Fibroblast of skin of left quadriceps (primary cell): Measurements from ENCODE around the gene E4F1.
A peak's percentile ranks its signal among the peaks of the same experiment; 100 is the strongest.
"Not testable (repeated sequence)": the region's sequence is repeated elsewhere in the genome, so short reads cannot be mapped to it uniquely, and the experiment has no call there.

Source experiments
- DNase-seq, 2 experiments: peaks; one replicate each; pipeline ENCODE4 v3.0.0-alpha.2; 2013; ENCODE audit warnings: low read depth in 2 of 2

E4F1 gene

DNA sequence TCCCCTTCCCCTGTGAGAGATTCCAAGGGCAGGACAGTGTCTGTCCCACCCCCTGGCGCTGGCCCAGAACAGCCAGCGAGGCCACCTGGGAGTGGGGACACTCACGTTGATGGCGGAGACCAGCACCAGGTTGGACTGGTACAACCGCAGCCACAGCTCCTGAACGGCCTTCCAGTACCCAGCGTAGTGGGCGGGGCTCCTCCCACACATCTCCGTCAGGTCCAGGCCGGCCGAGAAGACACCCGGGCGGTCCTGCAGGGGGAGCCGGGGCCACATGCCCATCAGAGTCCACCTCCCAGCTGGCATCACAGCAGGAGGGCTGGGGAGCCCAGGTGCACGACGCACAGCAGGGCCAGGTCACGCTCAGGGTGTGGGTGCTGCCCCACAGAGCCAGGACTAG, 20.9 kb downstream of the E4F1 start:
- DNase-seq = no peak

DNA sequence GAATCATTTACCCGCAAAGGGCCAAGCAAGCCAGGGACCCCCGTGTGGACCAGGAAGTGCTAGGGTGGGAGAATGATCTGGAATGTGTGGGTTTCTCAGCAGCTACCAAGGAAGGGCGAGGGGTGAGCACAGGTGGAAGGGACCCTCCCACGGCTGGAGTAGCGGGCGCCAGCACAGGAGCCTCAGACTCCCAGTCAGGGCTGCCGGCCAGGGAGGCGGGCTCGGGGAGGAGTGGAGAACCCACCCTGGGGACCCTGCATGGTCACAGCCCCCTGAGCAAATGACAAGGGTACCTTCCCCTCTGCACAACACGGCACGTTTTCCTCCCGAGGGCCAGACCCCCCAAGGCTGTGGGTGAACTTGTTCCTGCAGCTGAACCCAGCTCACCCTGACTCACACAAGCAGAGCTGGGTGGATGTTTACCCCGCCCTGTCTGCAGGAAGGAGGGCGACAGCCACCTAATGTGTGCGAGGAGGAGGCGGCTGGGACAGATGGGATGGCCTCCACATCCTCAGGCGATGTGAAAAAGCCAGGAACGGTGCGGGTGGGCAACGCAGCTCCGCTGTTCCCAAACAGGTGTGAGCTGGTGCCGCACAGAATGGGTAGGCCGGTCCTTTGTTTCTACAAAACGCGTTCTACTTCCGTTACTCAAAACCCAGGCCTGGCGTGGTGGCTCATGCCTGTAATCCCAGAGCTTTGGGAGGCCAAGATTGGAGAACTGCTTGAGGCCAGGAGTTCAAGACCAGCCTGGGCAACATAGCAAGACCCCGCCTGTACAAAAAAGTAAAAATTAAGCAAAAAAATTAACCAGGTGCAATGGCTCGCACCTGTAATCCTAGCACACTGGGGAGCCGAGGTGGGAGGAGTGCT, 21.8 kb downstream of the E4F1 start:
- no peak for DNase-seq

DNA sequence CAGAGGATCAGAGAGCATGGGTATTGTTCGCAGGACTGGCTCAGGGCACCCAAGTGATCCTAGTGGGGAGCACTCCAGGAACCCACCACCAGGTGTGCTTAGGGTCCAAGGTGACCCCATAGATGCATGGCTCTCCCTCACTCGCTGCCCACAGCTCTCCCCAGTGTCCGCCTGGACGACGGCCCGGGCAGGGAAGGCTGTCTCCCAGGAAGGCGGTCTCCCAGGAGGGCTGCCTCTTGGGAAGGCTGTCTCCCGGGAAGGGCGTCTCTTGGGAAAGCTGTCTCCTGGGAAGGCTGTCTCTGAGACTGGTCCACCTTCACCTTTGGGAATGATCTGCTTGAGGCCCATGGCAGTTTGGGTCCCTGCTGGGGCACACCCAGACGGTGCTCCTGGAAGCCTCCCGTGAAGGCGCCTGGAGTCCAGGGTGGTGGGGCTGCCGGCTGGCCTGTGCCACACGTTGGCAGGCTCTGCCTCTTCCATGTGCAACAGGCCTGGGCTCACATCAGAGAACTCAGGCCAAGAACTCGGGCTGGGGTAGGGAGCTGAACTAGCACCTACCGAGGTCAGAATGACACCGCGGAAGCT, 23.0 kb downstream of the E4F1 start:
- DNase-seq = no peak

DNA sequence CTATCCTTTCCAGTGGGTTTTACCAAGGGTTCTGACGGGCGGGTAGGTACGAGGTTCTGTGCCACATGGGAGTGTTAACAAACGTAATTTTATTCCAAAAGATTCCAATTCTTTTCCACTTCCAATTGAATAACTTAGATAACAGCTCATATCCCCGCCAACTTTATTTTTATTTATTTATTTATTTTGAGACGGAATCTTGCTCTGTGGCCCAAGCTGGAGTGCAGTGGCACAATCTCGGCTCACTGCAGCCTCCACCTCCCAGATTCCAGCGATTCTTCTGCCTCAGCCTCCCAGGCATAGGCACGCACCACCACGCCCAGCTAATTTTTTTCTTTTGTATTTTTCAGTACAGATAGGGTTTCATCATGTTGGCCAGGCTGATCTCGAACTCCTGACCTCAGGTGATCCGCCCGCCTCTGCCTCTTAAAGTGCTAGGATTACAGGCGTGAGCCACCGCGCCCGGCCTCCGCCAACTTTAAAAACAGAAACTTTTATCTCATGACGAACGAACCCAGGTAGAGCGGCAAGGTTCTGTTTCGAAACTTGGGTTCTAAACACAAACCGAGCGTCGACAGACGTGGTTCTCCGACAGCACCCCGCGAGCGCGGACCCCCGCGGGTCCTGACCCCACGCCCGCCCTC, 27.4 kb downstream of the E4F1 start:
- DNase-seq = no peak

DNA sequence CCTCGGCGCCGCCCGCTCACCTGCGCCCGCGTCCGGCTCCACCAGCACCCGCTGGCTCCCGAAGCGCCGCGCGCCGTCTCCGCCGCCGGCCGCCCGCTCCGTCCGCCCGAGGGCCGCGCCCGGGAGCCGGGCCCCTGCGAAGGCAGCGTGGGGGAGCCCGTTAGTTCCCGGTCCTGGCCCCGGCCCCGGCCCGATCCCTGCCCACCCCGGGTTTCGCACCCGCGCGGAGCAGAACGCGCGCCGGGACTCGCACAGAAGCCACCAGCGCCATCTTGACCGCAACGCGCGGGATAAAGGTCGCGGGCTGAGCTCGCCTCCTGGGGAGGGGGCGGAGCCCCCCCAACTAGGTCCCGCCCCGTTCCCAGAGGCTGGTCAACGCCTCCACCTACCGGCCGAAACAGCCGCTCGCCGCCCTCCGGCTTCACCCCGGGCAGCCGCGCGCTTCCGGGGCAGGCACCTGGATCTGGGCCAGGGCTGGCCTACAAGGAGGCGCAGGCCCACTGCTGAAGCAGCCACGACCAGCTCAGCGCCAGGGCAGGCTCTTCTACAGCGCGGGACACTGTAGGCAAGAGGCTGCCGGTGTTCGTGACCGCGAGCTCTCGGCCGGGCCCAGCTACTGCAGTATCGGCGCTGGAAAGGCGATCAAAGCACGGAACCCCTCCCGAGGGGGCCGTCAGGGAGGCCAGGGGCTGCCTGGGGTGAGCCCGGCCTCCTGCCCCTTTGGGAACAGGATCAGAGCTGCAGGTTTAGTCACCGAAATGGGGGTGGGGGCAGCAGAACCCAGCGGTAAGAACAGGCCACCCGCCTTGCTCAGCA, 28.1 kb downstream of the E4F1 start, which contains the start of gene ECI1:
ECI1 (minus strand) TSS at position 292 of the 816 bp plus-strand sequence; CDS start at position 271, 21 bp downstream.
- peak; percentile 63 to 65 for DNase-seq

DNA sequence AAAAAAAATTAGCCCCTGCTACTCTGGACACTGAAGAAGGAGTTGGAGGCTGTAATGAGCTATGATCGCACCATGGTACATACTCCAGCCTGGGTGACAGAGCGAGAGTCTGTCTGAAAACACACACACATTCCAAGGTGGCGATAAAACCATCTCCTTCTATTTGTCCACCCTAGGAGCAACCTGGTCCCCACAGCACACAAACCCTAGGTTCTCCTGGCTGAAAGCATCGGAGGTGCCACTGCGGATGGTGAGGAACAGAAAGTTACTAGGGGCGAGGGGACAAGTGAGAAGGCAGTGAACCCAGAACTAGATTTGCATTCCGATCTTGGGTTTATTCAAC, 29.4 kb downstream of the E4F1 start:
- DNase-seq = no peak

DNA sequence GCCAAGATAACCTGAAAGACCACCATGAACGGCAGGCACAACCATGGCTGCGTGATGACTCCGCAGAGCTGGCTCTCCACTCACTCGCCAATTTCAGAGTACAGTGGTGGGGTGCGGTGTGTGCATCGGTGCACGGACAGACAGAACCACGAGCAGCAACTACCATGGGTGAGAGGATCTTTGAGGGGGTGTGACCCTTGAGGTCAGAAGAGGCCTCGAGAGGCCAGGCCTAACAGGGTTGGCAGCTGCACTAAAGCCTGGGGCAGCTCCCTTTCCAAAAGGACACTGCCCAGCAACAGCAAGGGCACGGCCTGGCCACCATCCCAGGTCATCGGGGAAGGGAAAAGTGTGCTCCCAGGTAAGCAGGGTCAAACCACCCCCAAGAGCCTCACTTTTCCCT, 29.9 kb downstream of the E4F1 start:
- no peak for DNase-seq

DNA sequence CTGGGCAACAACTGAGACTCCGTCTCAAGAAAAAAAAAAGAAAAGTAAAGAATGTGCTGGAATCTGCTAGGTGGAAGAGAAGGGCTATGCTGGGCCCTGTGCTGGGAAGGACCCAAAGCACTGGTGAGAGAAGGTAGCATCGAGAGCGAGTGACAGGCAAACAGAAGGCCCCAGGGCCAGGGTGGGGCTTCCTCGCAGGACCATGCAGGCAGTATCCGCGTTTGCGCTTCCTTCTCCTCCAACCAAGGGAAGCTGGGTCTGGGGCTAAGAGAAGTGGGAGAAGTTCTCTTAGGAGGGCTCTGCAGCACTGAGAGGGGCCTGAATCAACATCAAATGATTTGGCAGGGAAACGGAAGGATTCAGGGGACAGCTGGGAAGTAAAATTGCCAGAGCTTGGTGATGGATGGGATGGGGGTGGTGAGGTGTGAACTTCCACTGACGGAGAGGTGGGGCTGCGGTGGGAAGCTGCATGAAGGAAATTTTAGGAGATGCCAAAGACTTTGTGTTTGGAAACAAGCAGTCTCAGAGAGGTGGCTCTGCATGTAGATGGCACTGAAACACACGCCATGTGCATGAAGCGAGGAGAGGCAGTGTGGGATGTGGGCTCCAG, 33.2 kb downstream of the E4F1 start:
- DNase-seq = no peak

DNA sequence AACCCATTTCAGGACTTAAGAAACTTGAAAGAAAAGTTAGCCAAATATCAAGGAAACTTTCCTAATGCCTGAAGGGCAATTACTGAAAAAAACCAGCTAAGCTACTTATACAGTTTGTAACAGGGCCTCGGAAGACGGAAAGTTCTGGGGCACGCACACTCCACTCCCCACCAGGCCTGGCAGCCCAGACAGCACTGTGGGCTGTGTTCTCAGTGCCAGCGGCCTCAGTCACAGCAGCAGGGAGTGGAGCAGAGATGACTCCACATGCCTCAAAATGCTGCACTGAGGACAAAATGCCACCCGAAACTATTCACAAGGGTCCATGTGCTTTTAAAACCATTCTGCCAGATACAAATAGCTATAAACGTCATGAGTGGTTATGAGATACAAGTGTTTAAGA, 34.3 kb downstream of the E4F1 start:
- no peak for DNase-seq

DNA sequence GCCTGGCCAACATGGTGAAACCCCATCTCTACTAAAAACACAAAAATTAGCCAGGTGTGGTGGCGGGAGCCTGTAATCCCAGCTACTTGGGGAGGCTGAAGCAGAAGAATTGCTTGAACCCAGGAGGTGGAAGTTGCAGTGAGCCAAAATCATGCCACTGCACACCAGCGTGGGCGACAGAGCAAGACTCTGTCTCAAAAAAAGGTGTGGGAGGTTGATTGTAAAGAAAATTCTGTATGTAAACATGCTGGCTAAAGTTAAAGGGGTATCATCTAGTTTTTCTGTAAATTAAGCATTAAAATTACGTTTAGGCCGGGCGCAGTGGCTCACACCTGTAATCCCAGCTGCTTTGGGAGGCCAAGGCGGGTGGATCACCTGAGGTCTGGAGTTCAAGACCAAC, 35.1 kb downstream of the E4F1 start:
- not testable (repeated sequence) for DNase-seq

DNA sequence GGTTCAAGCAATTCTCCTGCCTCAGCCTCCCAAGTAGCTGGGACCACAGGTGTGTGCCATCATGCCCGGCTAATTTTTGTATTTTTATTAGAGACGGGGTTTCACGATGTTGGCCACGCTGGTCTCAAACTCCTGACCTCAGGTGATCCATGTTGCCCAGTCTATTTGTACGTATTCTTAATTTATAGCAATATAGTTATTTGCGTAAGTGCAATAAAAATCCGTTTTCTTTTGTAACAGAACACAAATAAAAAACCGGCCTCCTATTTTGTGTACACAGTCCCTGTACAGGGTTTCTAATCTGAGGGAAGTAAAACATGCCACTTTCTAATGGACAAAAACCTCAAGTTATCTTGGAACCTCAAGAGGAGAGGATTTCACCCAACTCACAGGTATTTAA, 36.9 kb downstream of the E4F1 start:
- no peak for DNase-seq

DNA sequence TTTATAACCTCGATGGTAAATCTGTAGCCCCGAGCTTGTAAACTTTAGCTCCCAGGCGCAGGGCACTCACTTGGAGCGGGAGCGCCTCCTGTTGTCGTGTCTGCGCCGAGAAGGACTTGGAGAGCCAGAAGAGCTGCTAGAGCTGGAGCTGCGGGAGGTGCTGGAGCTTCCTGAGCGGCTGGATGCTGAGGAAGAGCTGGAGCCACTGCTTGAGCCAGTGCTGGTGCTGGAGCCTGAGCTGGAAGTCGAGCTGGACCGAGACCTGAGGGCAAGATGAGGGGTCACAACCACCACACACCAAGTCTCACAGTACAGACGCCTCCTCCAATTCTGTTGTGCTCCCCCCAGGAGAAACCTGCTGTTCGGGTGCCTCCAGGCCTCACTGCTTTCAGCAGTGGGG, 39.6 kb downstream of the E4F1 start:
- DNase-seq = not testable (repeated sequence)

DNA sequence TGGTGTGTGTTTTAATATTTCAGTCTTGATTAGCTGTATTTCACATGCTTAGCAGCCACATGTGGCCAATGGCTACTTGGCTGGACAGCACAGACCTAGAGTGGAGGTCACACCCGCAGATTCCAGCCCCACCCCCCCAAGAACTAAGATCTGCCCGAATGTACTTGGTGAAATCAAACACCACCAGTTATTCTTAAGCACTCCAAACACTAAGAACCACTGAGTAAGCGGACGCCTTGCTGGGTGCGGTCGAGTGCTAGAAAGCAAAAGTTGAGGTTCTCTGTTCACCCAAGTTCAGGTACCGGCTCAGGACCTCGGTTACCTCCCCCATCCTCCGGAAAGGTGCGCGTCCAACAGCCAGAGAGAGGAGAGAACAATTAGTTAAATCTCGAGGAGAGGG, 43.5 kb downstream of the E4F1 start:
- not testable (repeated sequence) for DNase-seq

DNA sequence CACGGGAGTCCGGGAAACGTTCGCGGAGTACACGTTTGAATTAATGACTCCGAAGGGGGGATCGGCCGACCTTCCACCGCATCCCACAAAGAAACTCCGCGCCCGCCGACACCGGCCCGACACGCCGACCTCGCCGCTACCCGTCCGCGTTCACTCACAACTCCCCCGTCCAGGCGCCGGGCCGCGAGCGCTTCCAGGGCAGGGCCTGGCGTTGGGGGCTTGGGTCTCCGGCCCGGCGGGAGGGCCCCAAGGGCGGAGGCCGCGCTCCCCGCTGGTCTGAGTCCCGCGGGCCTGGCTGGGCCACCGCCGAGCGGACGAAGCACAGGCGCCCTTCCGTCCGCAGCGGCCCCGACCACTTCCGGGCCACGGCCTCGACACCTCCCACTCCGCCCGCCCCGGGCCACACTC, 44.1 kb downstream of the E4F1 start:
- not testable (repeated sequence) for DNase-seq

DNA sequence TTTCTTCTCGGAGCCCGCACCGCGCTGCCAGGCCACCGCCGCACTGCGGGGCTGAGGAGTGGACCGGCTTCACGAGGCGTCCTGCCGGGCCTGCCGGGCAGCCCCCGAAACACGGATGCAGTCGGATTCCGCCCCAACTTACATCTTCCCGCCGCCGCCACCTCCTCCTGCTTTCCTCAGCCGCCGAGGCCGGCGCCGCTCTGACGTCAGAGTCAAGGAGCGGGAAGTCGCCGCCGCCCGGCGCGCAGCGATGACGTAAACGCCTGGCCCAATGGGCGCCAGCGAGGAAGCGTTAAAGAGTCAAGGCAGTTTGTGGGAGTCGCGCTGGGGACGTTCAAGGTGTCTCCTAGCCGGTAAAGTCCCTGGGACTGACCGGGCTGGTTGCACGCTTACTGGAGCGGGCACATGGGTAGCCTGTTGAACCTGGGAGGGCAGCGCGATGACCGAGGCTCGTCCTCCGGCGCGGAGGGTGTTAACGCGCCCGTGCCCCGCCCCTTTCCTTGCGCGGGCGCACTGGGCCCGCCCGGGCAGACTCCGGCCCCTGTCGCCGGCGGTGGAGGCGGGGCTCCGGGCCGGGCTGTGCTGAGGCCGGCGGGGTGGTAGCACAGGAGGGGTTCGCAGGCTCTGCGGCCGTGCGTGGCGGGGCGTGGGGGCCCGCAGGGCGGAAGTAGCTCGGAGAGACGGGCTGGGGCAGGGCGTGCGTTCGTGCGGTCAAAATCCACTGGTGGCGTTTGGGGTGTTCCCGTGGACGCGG, 44.7 kb downstream of the E4F1 start, which contains the start of gene RNPS1:
RNPS1 (minus strand) TSS at position 214 of the 754 bp plus-strand sequence. CDS start 3,483 bp downstream, outside the sequence.
- peak; percentile 90 to 92 for DNase-seq

DNA sequence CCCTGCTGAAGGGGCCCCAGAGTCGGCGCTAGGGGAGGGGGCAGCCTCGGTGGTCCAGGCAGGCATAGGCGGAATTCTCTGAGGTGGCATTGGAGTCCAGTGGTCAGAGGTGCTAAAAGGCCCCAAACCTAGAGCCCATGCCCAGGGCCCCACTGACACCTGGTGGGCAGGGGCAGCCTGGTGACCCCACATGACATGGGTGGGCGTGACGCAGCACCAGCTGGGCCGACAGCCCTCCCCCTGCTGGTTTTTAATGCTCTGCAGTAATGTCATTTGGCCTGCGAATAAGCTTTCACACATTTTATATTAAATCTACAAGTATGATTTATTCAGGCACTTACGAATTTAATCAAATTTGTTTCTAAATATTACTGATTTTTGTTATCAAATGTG, 46.7 kb downstream of the E4F1 start:
- no peak for DNase-seq

DNA sequence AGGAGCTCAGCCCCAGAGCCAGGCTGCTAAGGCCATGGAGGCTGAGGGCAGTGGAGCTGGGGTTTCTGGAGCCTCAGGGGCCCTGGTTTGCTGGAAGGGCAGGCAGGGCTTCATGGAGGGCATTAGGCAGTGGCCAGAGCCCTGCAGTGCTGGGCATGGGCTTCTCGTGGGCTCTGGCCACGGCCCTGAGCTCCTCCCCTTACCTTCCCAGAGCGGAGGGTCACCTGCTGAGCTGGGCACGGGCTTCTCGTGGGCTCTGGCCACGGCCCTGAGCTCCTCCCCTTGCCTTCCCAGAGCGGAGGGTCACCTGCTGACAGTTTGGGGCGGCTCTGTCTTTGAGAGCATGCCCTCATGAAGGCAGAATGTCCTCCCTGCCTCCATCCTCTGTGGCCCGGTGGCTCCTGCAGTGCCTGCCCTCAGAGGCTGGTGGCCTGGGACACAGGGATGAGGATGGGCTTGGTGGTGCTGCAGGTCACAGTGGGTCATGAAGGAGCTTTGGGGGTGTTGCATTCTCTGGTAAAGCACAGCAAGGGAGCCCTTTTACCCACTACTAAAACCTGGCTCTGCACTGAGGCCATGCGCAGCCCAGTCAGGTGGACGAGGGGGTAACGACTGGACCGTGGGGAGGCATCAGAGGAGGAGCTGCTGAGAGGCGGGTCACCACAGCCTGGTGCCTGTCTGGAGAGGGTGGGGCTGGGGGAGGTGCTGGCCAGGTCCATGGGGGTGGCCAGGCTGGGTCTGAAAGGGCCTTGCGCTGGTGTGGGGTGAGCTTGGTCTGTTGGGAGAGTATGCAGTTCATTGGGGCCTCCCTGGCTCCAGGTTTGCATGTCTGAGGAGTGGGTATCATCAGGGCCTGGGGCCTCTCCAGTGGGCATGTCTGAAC, 47.4 kb downstream of the E4F1 start:
- DNase-seq = no peak

DNA sequence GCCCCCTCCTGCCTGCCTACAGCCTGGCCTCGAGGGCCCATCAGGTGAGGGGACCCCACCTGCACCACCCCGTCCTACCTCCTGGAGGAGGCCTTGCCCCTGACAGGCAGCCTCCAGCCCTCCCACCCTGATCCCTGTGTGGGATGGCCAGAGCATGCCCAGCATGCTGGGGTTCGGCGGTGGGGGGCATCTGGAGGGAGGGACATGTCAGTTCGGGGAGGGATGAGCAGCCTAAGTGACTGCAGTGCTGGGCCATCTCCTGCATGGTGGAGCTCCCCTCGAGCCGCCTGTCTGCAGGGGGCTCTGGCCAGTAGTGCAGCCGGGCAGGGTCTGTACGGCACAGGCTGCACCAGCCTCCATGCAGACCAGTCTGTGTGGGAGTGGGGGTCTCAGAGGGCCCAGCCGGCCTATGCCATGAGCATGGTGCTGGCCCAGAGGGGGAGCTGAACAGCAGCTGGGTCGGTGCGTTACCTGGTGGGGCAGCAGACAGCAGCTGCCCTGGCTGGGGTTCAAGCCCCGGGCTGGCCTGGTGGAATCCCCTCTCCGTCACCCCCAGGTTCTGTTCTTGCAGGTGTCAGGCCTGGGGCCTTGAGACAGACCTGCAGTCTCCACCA, 48.6 kb downstream of the E4F1 start:
- no peak for DNase-seq

DNA sequence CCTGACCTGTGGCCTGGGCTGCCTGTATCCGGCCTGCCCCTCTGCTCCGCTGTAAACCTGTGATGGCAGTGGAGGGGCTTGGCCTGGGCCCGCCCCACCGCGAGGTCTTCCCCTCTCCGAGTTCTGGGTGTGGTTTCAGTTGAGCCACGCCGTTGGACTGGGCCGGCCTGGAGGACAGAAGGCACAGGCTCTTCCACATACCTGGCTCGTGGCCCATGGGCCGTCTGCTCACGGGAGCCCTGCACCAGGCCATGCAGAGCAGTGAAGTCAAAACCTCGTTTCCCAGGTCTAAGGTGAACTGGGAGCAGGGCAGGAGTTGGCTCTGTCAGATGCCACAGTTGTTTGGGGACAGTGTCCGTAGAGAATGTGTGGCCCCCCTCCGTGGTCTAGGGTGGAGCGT, 50.1 kb downstream of the E4F1 start:
- DNase-seq = no peak
